GM19240 (cell line): ENCODE data around the gene KCNRG.
"Not testable (repeated sequence)": the region's sequence is repeated elsewhere in the genome, so short reads cannot be mapped to it uniquely, and the experiment has no call there.

Experiments used
- DNase-seq: peaks from one replicate; pipeline ENCODE4 v3.0.0; 2011; ENCODE audit warnings: low spot score; ENCODE audit not compliant: insufficient read length

KCNRG gene

DNA sequence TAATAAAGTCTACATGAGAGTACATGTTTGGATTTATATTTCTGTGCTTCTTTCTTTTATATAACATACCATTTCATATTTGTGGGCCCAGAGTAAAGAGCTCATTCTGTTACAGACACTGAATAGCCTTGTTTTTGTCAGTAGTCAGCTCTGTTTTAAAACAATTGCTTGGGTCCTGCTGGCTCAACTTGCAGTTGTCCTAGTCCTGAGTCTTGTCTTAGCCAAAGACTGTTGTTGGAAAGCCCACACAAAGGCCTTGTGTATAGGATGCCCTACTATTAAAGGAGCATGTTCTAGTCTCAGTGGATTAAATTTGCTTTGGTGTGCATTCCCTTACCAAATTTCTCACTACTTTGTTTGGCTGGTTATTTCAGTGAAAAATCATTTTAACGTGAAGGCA, 3.8 kb upstream of the KCNRG start:
- DNase-seq = no peak

GRCh38 chr13:50012396-50013169, 2.7 kb upstream of the KCNRG start:
- DNase-seq = no peak

GRCh38 chr13:50014386-50014785, 858 bp upstream of the KCNRG start:
- no peak for DNase-seq

GRCh38 chr13:50015750-50016149, 506 bp downstream of the KCNRG start:
- DNase-seq = no peak

GRCh38 chr13:50016444-50016843, 1.2 kb downstream of the KCNRG start:
- DNase-seq = no peak

GRCh38 chr13:50017819-50018218, 2.6 kb downstream of the KCNRG start:
- DNase-seq = no peak

- DNase-seq = no peak
These were observed 10.2 kb downstream of the KCNRG start for GRCh38 chr13:50025436-50025835.

- DNase-seq = peak; percentile 29
These were observed 11.7 kb downstream of the KCNRG start for GRCh38 chr13:50026788-50027473.

DNA sequence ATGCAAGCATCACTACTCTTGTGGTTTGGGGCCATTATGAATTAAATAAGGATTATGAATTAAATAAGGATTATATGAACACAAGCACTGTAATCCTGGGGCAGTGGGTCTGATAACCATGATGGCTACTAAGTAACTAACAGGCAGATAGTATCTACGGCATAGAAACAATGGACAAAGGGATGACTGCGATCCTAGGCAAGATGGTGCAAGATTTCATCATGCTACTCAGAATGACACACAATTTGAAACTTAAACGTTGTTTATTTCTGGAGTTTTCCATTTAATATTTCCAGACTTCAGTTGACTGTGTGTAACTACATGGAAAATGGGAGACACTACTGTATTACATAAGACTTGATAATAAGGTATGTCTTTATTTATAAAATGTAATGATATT, 15.1 kb downstream of the KCNRG start:
- DNase-seq = no peak

DNA sequence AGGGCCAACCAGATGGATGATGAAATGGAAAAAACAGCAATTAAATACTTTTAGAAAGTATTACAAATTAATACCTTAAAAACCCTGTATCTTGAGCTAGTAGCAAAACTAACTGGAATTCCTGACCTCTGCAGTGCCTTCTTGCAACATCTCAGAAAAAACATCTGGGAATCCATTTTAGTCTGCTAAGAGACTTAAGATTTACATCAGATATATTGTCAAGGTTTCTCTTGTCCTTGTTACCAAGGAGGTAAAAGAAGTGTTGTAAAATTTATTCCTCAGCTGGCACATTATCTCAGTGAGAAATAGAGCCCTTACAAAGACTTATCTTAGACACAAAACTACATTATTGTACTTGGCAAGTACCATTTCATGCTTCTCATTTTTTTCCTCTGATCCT, 18.5 kb downstream of the KCNRG start:
- DNase-seq = no peak

DNA sequence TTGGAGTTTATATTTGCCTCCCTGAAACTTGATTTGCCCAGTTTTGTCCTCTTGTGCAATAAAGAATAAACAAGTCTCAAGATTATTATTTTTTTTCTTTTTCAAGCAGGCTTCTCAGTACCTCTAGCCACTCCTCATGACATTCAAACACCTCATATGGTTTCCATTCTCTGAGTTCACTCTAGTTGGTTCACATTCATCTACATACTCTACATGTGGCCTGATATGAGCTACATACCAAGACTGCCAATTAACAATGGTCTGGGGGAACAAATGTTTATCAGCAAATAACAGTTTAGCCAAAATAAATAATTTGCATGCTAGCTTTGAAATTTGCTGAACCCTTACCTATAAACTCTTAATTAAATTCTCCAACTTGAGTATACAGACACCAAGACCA, 22.5 kb downstream of the KCNRG start:
- no peak for DNase-seq

DNA sequence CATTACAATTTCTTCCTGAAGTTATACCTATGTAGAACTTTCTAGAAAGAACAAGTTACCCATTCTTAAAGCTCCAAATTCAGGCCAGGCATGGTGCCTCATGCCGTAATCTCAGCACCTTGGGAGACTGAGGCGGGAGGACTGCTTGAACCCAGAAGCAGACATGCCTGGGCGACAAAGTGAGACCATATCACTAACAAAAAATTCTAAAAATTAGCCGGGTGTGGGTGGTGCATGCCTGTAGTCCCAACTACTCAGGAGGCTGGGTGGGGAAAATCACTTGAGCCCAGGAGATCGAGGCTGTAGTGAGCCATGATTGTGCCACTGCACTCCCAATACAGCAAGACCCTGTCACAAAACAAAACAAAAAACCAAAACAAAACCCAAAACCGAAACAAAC, 23.0 kb downstream of the KCNRG start:
- no peak for DNase-seq

DNA sequence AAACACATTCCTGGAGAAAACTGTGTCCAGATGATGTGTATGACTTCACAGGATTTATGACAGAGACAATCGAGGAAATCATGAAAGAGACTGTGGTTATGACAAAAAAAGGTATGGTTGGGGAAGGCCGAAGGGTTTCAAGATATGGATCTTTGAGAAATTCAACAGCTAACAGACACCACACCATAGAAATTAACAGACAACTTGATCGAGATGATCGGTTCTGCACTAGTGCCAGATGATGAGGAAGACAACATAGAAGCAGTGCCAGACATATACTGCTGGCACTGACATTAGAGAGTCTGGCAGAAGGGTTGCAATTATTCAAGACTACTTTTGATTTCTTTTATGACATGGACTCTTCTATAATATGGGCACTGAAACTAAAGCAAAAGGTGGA, 37.2 kb downstream of the KCNRG start:
- no peak for DNase-seq

DNA sequence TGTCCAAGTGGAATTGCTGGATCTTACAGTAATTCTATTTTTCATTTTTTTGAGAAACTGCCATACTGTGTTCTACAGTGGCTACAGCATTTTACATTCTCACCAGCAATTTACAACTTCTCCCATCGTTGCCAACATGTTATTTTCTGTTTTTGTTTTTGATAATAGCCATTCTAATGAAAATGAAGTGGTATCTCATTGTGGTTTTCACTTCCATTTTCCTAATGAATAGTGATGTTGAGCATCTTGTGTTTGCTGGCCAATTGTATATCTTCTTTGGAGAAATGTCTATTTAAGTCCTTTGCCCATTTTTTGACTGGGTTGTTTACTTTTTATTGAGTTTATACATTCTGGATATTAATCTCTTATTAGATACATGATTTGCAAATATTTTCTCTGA, 38.6 kb downstream of the KCNRG start:
- DNase-seq = no peak

GRCh38 chr13:50055454-50055853, 40.2 kb downstream of the KCNRG start:
- no peak for DNase-seq

DNA sequence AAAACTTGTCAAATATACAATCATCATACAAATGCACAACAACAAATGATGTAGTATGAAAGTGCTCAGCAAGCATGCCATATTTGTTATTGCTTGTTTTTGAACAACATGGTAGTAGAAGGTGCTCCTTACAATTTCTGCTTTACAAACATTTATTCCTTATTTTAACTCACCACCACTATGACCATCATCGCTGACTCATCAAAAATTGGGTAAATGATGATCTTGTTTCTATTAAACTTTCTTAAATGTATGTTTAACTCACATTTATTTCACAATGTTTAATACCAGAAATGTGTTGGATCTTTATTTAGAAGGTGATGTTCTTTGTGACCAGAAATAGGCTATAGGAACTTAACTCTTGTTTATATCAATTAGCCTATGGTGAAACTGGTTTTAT, 45.5 kb downstream of the KCNRG start:
- no peak for DNase-seq

GRCh38 chr13:50062336-50062735, 47.1 kb downstream of the KCNRG start:
- DNase-seq = not testable (repeated sequence)

- DNase-seq = no peak
These were observed 50.5 kb downstream of the KCNRG start for GRCh38 chr13:50065712-50066111.

GRCh38 chr13:50068508-50068907, 53.3 kb downstream of the KCNRG start:
- DNase-seq = no peak

GRCh38 chr13:50069261-50069660, 54.0 kb downstream of the KCNRG start:
- DNase-seq = no peak

- DNase-seq = no peak
These were observed 54.9 kb downstream of the KCNRG start for GRCh38 chr13:50070186-50070585.
